ENCODE results near the gene MYADML2.
"Not testable (repeated sequence)": the region's sequence is repeated elsewhere in the genome, so short reads cannot be mapped to it uniquely, and the experiment has no call there.

The MYADML2 gene

DNA sequence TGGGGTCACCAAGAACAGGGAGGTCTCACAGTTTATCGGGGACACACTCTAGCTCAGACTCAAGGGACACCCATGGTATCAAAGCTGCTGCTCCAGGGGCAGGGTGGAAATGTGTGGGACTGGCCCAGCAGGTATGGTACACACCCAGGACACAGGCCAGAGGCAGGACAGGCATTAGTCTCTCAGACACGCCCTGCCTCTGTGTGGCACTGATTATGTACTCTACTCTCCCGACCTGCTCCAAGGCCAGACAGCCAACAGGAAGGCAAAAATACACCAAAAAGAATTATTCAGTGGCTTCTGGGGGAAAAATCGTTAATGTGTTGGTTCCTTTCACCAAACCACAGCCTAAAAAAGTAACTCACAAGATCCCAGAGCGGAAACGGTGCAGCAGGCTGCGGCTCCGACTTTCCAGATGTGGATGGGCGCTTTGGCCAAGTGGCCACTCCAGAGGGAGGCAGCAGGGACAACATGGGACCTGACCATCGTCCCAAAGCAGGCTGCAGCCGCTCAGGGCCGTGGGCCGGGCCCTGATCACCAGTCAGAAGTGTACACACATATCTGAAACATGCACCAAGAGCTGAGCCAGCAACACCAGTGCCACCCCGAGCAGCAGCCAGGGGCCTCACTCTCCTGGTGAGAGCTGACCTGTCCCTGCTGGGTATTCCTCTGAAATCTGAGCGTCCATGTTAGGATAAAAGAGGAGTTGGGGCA lies 28.0 kb downstream of the MYADML2 start:
- no peak overlapping the region for H3K4me3 ChIP-seq (ENCODE audit: extremely low read depth, insufficient read depth, low read length, poor library complexity, severe bottlenecking)
- 91 to 97% methylated on average over 8 to 13 of the region's 15 CpGs for WGBS, 2 experiments (ENCODE audit: insufficient coverage in 2 of 2)
- peaks cover 55% of the 10 kb centered on the region for H3K36me3 ChIP-seq (ENCODE audit: control insufficient read depth, insufficient read depth, low read length)
- H3K4me1 ChIP-seq (ENCODE audit: control insufficient read depth, insufficient read depth, low read length, poor library complexity, severe bottlenecking): peaks cover 13% of the 10 kb centered on the region
- H3K9me3 ChIP-seq (ENCODE audit: control insufficient read depth, low read length): no peaks in the 10 kb centered on the region
- no peak overlapping the region for H3K27ac ChIP-seq (ENCODE audit: low read depth, low read length, severe bottlenecking)

DNA sequence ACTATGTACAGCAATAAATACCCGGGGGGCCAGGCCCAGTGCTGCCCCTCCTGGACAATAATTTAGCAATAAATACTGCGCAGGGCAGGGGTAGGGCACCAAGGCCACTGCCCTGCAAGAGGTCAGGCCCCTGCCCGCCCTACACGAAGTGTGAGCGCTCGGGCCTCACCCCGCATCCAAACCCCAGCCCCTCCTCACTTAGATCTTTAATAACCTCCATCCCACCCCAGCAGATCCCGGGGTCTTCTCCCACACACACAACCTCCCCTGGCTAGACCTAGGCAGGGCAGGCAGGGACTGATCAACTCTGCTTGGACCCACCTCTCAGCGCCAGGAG lies 28.7 kb downstream of the MYADML2 start:
- not testable (repeated sequence) for H3K27ac ChIP-seq (ENCODE audit: low read depth, low read length, severe bottlenecking); H3K4me1 ChIP-seq (ENCODE audit: control insufficient read depth, insufficient read depth, low read length, poor library complexity, severe bottlenecking); H3K9me3 ChIP-seq (ENCODE audit: control insufficient read depth, low read length); H3K4me3 ChIP-seq (ENCODE audit: extremely low read depth, insufficient read depth, low read length, poor library complexity, severe bottlenecking)
- H3K36me3 ChIP-seq (ENCODE audit: control insufficient read depth, insufficient read depth, low read length): peaks cover 62% of the 10 kb centered on the region
- 0 to 72% methylated on average over 1 to 4 of the region's 9 CpGs for WGBS, 2 experiments (ENCODE audit: insufficient coverage in 2 of 2)

GRCh38 chr17:81917565-81918332 lies 29.3 kb downstream of the MYADML2 start, which contains the start of gene SIRT7:
Gene SIRT7, minus strand, starts transcription at chr17:81918176. Its CDS starts 45 bp downstream, at chr17:81918131.
- H3K4me3 ChIP-seq (ENCODE audit: extremely low read depth, insufficient read depth, low read length, poor library complexity, severe bottlenecking): peak within 1 kb of the TSS; percentile 65
- WGBS, 2 experiments (ENCODE audit: insufficient coverage in 2 of 2): 1 to 2% methylated on average over 58 to 82 of the region's 94 CpGs
- H3K36me3 ChIP-seq (ENCODE audit: control insufficient read depth, insufficient read depth, low read length): peaks cover 65% of the 10 kb centered on the region
- H3K9me3 ChIP-seq (ENCODE audit: control insufficient read depth, low read length): no peaks in the 10 kb centered on the region
- H3K27ac ChIP-seq (ENCODE audit: low read depth, low read length, severe bottlenecking): no peak within 1 kb of the TSS
- H3K4me1 ChIP-seq (ENCODE audit: control insufficient read depth, insufficient read depth, low read length, poor library complexity, severe bottlenecking): peaks cover 7% of the 10 kb centered on the region

DNA sequence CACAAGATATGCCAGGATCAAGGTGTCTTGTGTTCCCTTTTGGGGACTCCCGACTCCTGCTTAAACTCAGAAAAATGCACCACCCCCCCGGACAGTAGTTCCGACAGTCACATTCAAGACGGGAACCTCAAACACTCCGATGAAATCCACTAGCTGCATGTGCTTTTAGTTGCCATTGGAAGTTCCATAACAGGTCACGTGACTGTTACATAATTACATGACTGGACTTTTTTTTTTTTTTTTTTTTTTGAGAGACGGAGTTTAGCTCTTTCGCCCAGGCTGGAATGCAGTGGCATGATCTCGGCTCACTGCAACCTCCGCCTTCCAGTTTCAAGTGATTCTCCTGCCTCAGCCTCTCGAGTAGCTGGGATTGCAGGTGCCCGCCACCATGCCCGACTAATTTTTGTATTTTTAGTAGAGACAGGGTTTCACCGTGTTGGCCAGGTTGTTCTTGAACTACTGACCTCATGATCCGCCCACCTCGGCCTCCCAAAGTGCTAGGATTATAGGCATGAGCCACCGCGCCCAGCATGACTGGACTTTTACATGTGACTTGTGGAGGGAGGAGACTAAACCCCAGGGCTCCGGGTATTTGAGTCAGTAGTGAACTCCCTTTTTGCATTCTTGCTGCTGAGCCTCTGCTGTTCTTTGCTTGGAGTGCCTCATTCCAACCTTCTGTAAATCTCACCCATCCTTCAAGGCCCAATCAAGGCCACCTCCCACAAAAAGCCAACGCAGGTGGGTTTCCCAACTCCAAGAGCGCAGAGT lies 30.6 kb downstream of the MYADML2 start:
- Histone ChIP-seq H3K4me1 (ENCODE audit: control insufficient read depth, insufficient read depth, low read length, poor library complexity, severe bottlenecking) (peaks cover 7% of the 10 kb centered on the region), H3K9me3 (ENCODE audit: control insufficient read depth, low read length) (no peaks in the 10 kb centered on the region), H3K27ac (ENCODE audit: low read depth, low read length, severe bottlenecking) (no peak overlapping the region), H3K4me3 (ENCODE audit: extremely low read depth, insufficient read depth, low read length, poor library complexity, severe bottlenecking) (peak overlapping the region; percentile 65), H3K36me3 (ENCODE audit: control insufficient read depth, insufficient read depth, low read length) (peaks cover 66% of the 10 kb centered on the region)
- 86 to 95% methylated on average over 16 to 17 of the region's 21 CpGs for WGBS, 2 experiments (ENCODE audit: insufficient coverage in 2 of 2)

- Histone ChIP-seq H3K36me3 (ENCODE audit: control insufficient read depth, insufficient read depth, low read length) (peaks cover 57% of the 10 kb centered on the region), H3K4me1 (ENCODE audit: control insufficient read depth, insufficient read depth, low read length, poor library complexity, severe bottlenecking) (peaks cover 7% of the 10 kb centered on the region), H3K4me3 (ENCODE audit: extremely low read depth, insufficient read depth, low read length, poor library complexity, severe bottlenecking) (no peak overlapping the region), H3K9me3 (ENCODE audit: control insufficient read depth, low read length) (no peaks in the 10 kb centered on the region), H3K27ac (ENCODE audit: low read depth, low read length, severe bottlenecking) (no peak overlapping the region)
- WGBS, 2 experiments (ENCODE audit: insufficient coverage in 2 of 2): 92 to 97% methylated on average over 11 to 12 of the region's 12 CpGs
Observed at GRCh38 chr17:81915331-81915730, 31.7 kb downstream of the MYADML2 start.

- Histone ChIP-seq H3K36me3 (ENCODE audit: control insufficient read depth, insufficient read depth, low read length) (peaks cover 56% of the 10 kb centered on the region), H3K4me1 (ENCODE audit: control insufficient read depth, insufficient read depth, low read length, poor library complexity, severe bottlenecking) (peaks cover 10% of the 10 kb centered on the region), H3K4me3 (ENCODE audit: extremely low read depth, insufficient read depth, low read length, poor library complexity, severe bottlenecking) (no peak overlapping the region), H3K27ac (ENCODE audit: low read depth, low read length, severe bottlenecking) (no peak overlapping the region), H3K9me3 (ENCODE audit: control insufficient read depth, low read length) (no peaks in the 10 kb centered on the region)
- WGBS, 2 experiments (ENCODE audit: insufficient coverage in 2 of 2): 93 to 96% methylated on average over 31 to 32 of the region's 36 CpGs
Observed at GRCh38 chr17:81914103-81914850, 32.8 kb downstream of the MYADML2 start.

GRCh38 chr17:81913394-81914102 lies 33.5 kb downstream of the MYADML2 start:
- H3K4me1 ChIP-seq (ENCODE audit: control insufficient read depth, insufficient read depth, low read length, poor library complexity, severe bottlenecking): peaks cover 10% of the 10 kb centered on the region
- H3K27ac ChIP-seq (ENCODE audit: low read depth, low read length, severe bottlenecking): no peak overlapping the region
- H3K36me3 ChIP-seq (ENCODE audit: control insufficient read depth, insufficient read depth, low read length): peaks cover 59% of the 10 kb centered on the region
- WGBS, 2 experiments (ENCODE audit: insufficient coverage in 2 of 2): 94 to 97% methylated on average over 27 to 30 of the region's 31 CpGs
- H3K9me3 ChIP-seq (ENCODE audit: control insufficient read depth, low read length): no peaks in the 10 kb centered on the region
- no peak overlapping the region for H3K4me3 ChIP-seq (ENCODE audit: extremely low read depth, insufficient read depth, low read length, poor library complexity, severe bottlenecking)

- H3K36me3 ChIP-seq (ENCODE audit: control insufficient read depth, insufficient read depth, low read length): peaks cover 68% of the 10 kb centered on the region
- no peak overlapping the region for H3K4me3 ChIP-seq (ENCODE audit: extremely low read depth, insufficient read depth, low read length, poor library complexity, severe bottlenecking)
- no peak overlapping the region for H3K27ac ChIP-seq (ENCODE audit: low read depth, low read length, severe bottlenecking)
- 94 to 97% methylated on average over 25 to 26 of the region's 32 CpGs for WGBS, 2 experiments (ENCODE audit: insufficient coverage in 2 of 2)
- peaks cover 10% of the 10 kb centered on the region for H3K4me1 ChIP-seq (ENCODE audit: control insufficient read depth, insufficient read depth, low read length, poor library complexity, severe bottlenecking)
- H3K9me3 ChIP-seq (ENCODE audit: control insufficient read depth, low read length): no peaks in the 10 kb centered on the region
Observed at GRCh38 chr17:81912441-81913309, 34.4 kb downstream of the MYADML2 start.

DNA sequence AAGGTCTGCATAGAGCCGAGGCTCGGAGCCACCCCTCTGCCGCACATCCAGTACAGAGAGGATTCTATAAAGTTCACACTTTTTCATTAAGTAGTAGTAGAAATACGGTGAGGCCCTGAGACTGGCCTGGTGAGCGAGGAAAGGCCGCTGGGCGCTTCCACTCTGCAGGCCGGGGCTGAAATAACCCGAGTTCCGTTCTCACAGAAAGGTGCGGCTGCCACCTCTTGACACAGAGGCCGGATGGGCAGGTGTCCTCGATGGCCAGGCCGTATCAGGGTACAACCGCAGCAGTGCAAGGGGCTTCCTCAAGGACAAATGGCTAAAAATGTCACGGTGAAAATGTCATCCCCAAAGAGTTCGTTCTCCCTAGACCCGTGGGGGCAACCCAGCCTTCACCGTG lies 35.1 kb downstream of the MYADML2 start:
- H3K4me1 ChIP-seq (ENCODE audit: control insufficient read depth, insufficient read depth, low read length, poor library complexity, severe bottlenecking): peaks cover 6% of the 10 kb centered on the region
- H3K9me3 ChIP-seq (ENCODE audit: control insufficient read depth, low read length): no peaks in the 10 kb centered on the region
- WGBS, 2 experiments (ENCODE audit: insufficient coverage in 2 of 2): 92 to 94% methylated on average over 15 to 19 of the region's 19 CpGs
- peaks cover 75% of the 10 kb centered on the region for H3K36me3 ChIP-seq (ENCODE audit: control insufficient read depth, insufficient read depth, low read length)
- H3K27ac ChIP-seq (ENCODE audit: low read depth, low read length, severe bottlenecking): no peak overlapping the region
- peak overlapping the region; percentile 5 for H3K4me3 ChIP-seq (ENCODE audit: extremely low read depth, insufficient read depth, low read length, poor library complexity, severe bottlenecking)

Measured in mesodermal cell (in vitro differentiated cells).